GM21381 (cell line): Measurements from ENCODE around the gene FBN2.
"Not testable (repeated sequence)": the region's sequence is repeated elsewhere in the genome, so short reads cannot be mapped to it uniquely, and the experiment has no call there.

ENCODE experiments used
- ATAC-seq: cut with Tn5 transposase; IDR thresholded peaks from one replicate; pipeline ENCODE4 v1.9.1; 2021; ENCODE audit warnings: mild to moderate bottlenecking, moderate library complexity; ENCODE audit not compliant: unreplicated experiment

FBN2 gene

DNA sequence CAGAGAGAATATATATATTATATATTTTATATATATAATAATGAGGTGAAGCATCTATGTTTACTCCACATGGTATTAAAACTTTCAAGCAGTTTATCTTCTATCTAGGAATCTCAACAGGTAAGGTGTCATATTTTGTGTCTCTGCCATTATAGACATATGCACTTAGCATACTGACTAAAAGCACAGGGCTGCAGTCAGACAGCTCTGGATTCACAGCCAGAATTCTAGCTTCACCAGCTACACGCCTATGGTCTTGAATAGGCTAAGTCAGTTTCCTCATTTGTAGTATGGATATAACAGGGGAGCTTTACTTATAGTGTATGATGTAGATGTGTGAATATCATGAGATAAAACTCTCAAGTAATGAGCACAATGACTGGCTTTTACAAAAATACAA, 57.9 kb downstream of the FBN2 start:
- no peak for ATAC-seq

DNA sequence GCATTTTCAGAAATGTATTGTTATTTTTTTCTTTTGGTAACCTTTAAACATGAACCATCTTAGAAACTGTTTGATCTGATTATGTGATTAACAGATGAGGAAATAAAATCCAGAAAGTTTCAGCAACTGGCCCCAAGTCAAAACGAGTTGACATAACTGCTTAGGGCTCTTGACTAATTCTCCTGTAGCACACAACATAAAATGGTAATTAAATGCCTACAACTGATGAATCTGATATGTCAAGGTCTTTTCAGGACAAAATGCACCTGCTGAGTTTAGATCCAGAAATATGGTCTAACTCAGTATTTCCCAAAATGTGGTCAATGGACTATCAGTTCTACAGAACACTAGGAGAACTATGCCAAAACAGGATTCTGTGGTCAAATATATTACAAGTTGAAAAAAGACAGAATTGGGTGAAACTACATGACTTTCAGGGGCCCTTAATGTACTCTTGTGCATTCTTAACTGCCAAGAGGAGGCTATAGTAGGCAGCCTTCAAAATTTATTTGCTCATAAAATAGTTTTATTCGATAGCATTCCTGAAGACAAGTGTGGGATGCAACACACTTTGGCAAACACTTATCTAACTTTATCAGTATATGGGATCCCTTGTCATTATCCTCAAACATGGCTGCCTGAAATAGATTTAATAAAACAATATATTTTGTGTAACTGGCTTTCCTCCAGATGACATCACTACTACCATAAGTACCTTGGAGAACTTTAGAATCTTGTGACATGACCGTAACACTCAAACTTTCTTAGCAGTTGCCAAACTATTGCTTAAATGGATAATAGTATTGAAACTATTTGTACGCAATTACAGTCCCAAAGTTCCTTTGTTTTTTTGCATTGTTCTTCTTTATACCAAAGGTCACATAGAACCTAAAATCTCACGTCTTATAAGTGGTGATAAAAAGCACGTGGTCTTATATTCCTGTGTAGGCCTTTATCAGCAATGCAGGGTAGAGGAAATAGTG, 59.4 kb downstream of the FBN2 start:
- ATAC-seq = no peak

DNA sequence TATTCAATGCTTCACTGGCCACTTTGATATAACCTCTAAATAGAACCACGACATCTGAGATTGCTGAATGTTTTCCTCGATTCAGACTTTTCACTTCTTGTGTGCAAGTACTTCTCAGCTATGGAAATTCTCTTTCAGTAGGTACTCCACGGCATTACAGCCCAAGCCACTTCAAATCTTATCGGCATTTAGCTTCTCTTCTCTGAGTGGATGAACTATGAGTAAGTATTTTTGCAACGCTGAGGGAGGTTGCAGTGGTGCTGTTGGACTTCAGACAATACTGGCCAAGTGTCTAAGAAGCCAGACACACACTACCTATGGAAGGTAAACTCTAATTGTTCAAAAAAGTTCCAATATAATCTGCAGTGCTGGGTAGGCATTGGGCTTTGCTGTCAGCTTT, 60.1 kb downstream of the FBN2 start:
- no peak for ATAC-seq

DNA sequence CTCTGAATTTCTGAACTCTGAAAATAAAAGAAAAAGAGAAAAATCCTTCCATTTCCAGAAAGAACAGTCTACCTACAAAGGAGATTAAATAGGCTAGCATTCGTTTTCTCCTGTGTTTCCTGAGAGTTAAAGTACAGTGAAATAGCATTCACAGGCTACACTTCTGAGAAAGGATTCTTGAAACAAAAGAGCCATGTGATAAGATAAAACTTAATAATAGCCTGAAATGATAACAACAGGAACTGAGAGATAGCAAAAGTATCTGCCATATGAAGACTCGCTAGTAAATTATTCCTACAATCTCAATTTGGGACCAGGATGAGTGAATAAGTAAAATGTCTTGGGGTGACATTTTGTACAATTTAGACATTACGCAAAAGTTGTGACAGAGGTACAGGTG, 62.4 kb downstream of the FBN2 start:
- ATAC-seq = no peak

DNA sequence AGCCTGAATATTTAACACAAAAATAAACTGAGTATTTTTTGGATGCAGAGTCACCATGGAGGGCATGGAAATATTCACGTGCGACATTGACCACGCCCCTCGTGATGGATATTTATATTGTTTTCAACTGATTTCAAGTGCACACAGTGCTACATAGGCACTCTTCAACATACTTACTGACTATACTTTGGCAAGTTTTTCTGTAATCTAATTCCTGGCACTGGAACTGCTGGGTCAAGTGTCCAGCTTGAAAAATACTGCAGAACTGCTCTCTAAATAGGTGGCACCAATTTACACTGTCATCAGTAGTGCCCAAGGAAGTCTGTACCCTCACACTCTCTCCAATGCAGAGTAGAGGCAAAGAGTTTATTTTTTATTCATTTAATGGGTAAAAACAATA, 65.1 kb downstream of the FBN2 start:
- no peak for ATAC-seq

DNA sequence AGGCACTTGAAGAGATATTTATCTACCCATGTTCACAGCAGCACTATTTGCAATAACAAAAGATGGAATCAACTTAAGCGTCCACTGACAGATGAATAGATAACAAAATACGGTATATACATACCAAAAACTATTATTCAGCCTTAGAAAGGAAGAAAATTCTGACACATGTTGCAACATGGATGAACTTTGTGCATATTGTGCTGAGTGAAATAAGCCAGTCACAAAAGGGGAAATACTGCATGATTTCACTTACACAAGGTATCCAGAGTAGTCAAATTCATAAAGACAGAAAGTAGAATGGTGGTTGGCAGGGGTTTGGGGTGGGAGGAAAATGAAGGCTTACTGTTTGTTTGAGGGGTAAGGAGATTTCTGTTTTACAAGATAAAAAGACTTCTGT, 66.0 kb downstream of the FBN2 start:
- no peak for ATAC-seq

DNA sequence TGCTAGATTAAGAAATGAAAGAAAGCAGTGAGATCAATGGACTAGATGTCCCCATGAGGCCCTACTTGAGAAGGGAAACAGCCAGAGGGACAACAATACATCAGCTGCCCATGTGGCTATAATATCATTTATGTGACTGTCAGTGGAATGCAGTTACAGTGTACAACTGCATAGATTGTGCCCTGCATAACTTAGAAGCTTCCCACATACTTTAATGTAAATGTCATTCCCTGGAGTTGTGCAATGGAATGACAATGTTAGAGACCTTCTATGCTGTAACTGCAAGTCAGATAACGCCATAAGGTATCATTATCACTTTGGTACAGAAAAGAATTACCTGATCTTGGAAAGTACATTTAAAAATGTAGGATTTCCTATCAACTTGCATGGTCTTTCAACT, 67.4 kb downstream of the FBN2 start:
- no peak for ATAC-seq

DNA sequence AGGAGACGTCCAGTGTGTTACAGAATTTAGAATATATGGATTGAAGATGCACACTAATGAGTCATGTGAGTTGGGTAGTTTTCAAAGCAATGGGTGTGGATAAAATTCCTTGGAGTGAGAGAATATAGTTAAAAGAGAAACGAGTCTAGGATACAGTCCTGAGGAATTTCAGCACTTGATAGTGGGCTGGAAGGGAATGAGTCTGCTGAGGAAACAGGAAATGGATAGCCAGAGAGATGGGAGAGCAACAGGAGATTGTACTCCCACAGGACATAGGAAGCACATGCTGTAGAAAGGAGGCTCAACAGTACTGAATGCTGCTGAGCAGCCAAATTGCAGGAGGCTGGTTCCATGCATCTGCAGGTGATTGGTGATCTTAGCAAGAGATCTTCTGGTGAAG, 68.1 kb downstream of the FBN2 start:
- no peak for ATAC-seq

DNA sequence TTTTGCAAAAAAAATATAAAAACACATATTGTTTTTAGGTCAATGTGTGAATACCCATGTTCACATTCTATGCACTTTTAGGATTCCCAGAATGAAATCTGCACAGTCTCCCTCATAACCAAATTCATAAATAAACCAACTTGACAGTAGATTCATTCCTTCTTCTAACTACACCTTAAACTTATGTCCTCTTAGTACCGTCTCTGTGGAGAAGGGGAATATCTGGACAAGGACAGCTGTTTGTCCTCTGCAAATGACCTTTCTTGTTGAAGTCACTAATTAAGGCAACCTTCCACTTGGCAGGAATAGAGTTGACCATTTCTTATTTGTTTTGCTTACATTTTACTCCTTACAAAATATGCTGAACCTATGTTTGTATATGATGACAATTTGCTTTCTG, 71.1 kb downstream of the FBN2 start:
- ATAC-seq = no peak

DNA sequence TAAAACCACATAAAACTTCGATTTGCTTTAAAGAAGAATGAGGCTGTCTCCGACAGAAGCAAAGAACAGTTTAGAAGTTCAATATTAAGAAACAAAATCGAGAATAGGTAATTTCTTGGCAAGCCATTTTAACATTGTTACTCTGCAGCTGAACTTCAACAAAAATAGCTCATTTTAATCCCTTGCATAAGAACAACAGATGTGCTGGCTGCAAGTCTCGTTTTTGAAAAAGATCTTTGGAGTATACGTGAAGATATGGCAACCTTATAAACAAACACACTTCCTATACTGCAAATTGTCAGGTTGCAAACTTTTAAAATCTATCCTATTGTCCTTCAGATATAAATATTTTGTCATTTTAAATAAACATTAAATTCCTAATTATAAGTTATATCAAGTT, 71.5 kb downstream of the FBN2 start:
- no peak for ATAC-seq

DNA sequence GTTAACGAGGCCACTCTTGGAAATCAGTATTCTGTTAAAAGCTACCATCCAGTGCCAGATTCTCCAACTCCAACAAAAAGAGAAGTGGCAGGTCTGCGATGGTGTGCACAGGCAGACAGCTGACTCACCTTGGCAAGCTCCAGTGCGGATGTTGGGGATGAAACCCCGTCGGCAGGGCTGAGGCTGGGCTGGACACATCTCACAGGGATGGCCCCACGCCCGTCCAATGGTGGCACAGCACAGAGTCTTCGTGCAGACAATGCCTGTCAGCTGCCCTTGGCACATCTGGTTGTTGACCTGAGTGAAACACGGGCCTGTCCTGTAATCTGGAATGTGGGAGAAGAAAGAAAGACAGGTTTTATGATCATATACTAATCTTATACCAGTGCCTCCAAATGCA, 73.4 kb downstream of the FBN2 start:
- ATAC-seq = no peak

DNA sequence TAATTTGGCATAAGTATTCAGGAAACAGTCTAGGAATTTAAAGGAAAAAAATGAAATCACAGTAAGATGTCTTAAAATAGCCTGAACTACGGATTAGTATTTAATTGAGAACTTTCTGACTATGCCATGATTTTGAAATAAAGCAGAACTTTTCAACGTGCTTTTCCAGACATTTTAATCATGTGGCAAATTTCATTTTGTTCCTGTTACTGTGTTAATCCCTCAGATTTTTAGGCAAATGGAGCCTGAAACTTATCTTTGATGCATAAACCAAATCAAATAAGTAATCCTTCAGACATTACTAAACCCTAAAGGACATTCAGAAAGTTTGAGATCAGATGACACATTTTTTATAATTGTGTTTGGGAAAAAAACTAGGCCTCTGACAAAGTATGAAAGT, 75.7 kb downstream of the FBN2 start:
- ATAC-seq = no peak

DNA sequence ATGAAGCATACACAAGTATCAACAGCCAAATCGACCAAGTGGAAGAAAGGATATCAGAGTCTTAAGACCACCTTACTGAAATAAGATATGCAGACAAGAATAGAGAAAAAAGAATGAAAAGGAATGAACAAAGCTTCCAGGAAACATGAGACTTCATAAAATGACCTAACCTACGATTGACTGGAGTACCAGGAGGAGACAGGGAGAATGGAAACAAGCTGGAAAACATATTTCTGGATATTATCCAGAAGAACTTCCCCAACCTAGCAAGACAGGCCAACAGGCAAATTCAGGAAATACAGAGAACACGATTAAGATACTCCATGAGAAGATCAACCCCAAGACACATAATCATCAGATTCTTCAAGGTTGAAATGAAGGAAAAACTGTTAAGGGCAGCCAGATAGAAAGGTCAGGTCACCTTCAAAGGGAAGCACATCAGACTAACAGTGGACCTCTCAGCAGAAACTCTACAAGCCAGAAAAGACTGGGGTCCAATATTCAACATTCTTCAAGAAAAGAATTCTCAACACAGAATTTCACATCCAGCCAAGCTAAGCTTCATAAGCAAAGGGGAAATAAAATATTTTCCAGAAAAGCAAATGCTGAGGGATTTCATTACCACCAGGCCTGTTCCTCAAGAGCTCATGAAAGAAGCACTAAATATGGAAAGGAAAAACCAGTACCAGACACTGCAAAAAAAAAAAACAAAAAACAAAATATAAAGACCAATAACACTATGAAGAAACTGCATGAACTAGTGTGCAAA, 80.7 kb downstream of the FBN2 start:
- not testable (repeated sequence) for ATAC-seq

DNA sequence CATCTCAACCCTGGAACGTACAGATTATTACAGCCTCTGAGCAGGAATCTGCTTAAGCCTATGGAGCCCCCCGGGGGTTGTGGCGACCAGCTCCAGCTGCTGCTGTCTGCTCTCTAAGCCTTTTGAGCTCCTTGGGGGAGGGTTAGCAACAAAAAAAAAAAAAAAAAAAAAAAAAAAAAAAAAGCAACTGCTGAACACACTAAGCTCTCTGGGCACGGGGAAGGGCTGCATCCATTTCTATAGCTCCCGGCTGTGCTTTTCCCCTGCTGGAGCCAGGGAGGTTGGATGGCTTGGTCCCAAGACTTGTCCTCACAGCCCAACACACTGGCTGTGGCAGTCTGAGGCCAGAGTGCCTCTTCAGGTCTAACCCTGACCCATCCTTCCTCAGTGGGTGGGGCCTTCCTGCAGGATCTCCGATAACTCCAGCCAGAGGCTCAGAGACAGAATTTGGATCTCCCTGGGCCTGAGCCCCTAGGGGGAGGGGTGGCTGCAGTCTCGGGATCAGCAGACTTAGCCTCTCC, 82.1 kb downstream of the FBN2 start:
- ATAC-seq = no peak

DNA sequence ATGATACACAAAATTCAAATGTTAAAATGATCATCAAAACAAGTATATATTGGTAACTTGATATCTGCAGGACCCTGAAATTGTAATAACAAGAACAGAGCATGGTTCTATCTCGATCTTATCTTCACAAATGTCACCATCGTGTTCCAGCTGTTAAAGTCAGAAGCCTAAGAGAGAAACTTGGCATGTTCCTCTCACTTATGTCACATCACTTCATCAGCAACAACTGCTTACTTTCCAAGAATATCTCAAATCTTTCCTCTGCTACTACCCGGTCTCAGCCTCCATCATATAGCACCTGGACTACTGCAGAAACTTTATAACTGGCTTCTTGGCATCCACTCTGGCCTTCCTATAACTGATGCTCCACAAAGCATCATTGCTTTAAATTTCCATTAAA, 84.9 kb downstream of the FBN2 start:
- ATAC-seq = no peak

DNA sequence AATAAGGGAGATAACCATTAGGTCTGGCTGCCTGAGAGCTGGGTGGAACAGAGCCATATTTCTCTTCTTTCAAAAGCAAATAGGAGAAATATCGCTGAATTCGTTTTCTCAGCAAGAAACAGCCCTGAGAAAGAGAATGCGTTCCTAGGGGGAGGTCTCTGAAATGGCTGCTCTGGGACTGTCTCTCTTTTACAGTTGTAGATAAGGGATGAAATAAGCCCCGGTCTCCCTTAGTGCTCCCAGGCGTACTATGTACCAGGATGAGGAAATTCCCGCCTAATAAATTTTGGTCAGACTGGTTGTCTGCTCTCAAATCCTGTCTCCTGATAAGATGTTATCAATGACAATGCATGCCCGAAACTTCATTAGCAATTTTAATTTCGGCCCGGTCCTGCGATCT, 90.8 kb downstream of the FBN2 start:
- ATAC-seq = not testable (repeated sequence)

DNA sequence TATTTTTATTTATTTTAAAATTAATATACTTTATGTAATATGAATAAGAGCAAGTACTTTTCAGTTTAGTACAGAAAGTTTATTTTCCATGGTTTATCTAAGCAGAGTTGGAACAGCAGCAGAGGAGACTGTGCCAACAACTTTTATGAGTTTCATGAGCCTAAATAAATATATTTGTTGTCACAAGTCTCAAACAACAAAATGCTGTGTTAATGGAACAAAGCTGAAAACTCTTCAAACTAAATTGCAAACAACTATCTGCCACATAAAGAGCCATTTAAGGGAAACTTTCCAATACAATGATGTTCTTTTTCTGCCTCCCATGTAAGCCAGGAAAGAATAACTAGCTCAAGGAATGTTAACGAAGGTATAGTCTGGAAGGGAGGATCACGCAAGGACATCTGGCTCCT, 96.1 kb downstream of the FBN2 start:
- no peak for ATAC-seq

DNA sequence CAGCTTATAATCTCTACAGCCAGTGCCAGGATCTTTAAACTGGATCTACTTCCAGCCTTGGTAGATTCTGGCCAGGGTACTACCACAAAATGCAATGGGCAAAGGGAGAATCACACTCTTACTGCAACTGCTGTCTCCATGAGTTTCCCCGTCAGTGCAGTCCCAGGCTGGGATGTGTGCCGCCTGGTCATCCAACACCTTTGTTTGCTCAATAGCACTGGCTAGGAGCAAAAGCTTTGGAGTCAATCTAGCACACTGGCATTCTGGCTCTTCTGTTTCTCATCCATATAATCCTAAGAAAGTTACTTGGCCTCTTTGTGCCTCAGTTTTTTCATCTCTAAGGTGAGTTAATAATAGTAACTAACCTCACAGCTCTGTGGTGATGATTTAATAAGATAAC, 96.9 kb downstream of the FBN2 start:
- ATAC-seq = no peak

DNA sequence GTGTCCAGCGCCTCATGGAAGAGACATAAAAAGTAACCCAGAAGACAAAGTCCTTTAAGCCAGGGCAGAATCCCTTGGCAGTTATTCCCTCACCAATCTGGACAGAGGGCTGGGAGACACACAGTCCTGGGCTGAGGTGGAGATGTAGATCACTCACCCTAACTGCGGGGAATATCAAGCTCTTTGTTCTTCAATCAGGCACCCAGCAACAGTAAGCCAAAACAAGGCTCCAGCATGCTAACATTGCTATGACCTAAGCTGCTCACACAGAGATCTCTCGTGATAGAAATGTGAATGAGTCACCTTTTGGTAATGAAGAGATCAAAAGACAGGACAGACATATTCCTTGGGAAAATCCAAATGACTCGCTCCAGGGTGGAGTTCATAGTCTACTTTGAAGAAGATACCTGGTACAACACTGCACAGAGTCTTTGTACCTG, 101.3 kb downstream of the FBN2 start:
- no peak for ATAC-seq

DNA sequence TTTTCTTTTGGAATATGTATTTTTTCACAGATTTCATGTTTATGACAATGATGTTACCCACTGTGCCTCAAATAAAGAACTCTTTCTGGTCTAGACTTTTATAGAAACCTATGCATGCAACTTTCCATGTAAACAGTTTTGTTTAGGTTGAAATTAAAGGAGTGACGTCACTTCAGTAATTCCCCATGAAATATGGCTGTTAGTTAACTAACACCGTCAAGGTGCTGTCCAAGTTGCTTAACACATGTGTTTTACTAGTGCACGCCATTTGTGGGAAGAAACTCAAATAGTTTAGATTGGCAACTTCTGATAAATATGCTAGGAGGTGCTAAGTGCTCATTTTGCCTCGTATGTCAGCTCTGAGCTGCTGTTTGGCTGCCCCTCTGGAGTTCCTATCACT, 102.2 kb downstream of the FBN2 start:
- no peak for ATAC-seq

DNA sequence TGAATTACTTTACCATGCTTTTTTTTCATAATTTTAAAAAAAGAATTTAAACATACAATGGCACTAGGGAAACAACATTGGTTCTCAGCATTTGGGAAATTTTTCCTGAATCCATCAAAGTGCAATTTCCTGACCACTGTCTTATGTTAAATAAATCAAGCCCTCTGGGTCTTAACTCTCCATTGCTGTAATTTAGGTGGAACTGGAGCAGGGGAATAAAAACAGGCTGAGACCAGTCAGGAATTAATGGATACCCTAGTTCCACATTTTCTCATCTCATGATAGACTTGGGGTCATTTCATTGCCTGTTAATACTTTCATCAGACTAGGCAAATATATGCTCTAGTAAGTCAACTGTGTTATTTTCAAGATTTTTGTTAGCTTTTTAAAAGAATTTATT, 103.1 kb downstream of the FBN2 start:
- ATAC-seq = no peak

DNA sequence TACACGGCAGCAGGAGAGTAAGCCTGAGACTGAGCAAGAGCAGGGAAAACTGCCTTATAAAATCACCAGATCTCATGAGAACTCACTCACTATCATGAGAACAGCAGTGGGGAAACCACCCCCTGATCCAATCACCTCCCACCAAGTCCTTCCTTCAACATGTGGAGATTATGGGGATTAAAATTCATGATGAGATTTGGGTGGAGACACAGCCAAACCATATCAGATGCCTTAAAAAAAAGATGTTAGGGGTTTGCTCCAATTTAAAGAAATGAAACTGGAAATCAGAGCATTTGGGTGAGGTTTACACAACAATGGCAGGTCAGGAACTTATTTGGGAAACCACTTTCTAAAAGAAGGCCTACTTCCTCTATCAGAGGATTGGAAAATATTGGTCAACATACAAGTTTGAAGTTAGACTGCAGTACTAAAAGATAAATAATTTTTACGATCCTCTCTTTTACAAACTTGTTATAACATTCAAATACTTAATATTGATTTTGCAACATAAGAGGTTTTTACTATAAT, 105.1 kb downstream of the FBN2 start:
- no peak for ATAC-seq
